Dermis microvascular lymphatic vessel endothelial cell (primary cell): Measurements from ENCODE around the gene SALL3. TPM values are rescaled to one million over a fixed set of nuclear protein-coding genes. Genes with fewer than 3 reads are reported as not detected.

Experiments
- DNase-seq, 2 donors: peaks; one replicate each; pipeline versions ENCODE4 v3.0.0 to v3.0.0-alpha.2; 2010; ENCODE audit warnings: low read depth in 2 of 2
- total RNA-seq: library from RNA; depleted of rRNA; stranded (reverse); fragments of >200 nt; gene quantifications from 2 replicates; pipeline ENCODE4 v1.2.1, GENCODE V29; 2014

SALL3 gene
- total RNA-seq, 1 donor from 2014 or later, result not detected

DNA sequence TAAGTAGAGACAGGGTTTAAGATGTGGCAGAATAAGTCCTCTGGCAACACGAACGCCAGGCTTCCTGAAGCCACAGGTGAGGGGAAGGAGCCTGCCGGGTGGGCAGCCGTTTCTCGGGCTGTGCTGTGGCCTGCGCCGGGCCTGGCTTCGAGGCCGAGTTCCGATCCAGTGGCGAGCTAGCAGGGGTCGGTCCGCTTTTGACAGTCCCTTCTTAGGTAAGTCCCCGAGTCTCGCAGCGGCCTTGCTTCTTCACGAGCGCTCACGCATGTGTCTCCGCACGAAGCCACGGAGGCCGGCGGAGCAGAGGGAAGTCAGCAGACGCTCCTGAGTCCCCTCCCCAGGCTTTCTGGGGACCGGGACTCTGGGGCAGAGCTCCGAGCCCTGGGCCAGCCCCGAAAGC, 26.0 kb downstream of the SALL3 start:
- no peak for DNase-seq

DNA sequence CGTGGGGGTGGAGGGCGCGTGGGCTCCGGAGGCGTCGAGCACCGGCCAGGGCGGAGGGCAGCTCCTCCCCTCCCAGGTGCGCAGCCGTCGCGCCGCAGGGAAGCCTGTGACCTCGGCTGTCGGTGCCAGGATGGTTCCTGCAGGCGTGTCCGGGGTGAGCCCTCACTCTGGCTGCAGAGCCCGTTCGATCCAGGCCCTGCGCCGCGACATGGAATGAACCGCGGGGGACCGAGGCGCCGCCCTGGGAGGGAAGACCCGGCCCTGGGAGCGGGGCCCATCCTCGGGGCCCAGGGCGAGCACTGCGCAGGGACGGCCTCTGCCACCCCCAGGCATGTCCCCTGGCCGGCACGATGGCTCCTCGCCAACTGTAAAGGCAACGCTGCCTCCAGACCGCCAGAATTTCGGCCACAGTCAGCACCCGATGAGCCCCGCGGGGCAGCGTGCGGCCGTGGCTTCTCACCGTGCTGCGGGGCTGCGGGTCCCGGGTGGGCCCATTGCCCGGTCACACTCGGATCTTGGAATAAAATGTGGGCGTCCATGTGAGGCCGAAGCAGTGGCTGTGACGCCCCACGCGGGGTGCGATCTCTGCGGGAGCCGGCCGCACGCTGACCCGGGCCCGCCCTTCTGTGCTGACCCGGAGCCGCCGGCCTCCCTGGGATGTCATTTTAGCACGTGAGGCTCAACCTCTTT, 26.6 kb downstream of the SALL3 start:
- no peak for DNase-seq

DNA sequence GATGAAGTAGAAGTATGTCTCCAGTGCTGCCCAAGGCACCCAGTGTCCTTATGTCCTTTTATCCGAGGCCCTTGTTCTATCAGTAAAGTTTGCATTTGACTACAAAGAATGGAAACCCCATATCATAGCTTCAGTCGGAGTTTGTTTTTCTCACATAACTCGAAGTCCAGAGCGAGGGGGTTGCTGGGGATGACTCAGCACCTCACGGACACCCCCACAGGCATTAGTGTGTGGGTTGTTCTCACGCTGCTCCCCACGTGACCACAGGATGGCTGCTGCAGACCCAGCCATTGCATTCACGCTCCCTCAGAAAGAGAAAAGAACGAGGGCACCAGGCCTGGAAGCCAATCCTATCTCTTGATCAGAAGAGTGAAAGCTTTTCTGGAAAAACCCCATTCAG, 27.8 kb downstream of the SALL3 start:
- no peak for DNase-seq

DNA sequence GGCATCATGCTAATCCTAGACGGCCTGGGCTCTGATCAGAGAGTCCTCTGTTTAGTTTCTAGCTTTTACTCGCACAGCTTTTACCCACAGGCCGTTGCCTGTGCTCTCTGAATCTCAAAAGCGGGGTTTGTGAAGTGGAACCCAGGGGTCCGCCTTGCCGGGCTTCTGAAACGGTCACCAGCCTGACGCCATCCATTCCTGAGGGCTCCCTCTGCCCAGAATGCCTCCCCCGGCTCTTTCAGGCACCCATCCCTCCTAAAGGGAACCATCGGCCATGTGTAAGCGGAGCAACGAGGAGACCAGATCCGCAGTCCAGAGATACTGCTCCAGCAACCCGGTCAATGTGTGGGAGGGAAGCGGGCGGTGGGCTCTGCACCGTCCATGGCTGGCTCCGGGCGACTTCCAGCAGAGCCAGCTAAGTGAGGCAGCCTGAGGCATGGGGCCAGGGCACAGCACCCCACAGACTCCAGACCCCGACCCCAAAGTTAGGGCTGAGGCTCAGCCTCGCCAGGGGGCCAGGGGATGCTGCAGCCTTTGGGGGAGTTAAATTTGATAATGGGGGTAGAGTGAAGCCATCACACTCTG, 28.8 kb downstream of the SALL3 start:
- no peak for DNase-seq

DNA sequence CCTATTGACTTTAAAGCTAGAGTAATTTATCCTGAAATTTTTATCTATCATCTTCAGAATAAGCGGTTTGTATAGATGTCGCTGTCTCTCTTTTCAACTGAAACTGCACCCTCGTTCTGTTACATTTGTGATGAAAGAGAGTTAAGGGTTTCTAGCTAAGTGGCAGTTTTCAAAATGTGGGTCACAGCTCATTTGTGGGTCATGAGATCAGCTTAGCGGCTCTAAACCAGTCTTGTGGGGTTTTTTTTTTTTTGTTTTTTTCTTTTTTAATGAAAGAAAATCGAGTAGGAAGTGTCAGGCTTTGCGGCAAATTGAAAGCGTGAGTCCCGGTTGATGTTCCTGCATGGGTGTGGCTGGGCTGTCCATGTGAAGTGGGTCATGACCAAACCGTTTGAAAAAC, 31.2 kb downstream of the SALL3 start:
- no peak for DNase-seq

DNA sequence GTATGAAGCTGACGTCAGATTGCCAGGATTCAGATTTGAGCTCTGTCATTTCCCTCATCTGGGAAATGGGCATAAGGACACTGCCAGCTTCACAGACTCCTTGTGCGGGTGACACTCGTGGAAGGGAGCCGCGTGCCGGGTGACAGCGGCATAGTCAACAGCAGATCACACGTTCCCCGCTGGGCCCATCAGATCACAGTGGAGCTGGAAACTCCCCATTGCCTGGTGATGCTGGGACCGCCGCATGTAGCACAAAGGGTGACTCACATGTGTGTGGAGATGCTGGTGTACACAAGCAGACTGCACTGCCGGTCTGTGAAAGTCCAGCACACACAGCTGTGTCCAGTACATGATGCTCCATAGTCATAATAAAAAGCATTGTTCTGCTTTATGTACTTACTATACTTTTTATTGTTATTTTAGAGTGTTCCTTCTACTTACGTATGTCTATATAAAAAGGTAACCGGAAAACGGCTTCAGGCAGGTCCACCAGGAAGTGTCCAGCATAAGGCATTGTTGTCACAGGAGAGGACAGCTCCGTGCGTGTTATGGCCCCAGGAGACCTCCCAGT, 31.8 kb downstream of the SALL3 start:
- DNase-seq, result no peak

DNA sequence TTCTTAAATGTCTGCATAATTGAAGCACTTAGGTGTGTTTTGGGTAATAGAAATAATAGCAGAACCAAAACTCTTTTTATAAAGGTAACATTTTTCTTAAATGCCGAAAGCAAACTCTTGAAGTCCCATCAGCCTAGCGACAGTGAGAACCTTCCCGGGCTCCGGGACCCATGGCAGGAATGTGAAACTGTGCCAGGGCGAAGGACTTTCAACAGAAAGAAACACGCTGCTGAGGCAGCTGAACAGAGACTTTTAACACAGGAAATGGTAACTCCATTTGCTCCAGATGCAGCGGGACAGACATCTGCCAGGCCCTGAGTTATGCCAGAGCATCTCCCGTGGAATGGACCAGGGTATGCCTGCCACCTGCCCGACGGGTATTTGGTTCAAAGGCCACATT, 34.3 kb downstream of the SALL3 start:
- DNase-seq, result no peak

DNA sequence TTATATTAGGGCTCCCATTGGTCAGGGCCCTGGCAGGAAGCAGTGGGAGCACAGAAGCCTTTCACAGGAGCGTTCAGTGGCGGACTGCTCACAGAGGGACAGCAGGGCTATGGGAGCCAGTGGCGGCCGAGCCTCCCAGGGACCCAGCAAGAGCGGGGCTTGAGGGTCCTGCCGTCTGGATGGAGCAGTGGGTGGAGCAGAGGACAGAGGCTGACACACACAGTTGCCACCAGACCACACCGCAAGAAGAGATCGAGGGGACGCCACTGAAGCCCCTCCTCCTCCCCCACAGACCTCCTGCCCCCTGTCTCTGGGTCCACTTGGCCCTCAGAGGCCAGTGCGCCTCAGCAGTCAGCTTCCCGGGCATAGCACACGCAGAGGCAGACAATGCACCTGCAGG, 39.3 kb downstream of the SALL3 start:
- no peak for DNase-seq

DNA sequence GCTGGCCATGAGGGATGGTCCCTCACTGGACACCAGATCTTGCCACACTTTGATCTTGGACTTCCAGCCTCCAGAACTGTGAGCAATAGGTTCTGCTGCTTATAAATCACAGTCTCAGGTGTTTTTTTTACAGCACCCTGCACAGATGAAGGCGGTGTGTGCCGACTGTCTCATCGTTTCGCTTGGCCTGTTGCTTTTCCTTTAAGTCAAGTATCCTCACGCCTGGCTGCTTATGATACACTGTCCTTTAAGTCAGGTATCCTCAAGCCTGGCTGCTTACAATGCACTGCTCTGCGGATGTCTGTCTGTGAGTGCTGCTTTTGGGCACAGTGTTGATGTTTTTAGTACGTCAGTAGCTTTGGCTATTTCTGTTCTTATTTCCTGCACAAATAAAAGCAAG, 40.3 kb downstream of the SALL3 start:
- no peak for DNase-seq

DNA sequence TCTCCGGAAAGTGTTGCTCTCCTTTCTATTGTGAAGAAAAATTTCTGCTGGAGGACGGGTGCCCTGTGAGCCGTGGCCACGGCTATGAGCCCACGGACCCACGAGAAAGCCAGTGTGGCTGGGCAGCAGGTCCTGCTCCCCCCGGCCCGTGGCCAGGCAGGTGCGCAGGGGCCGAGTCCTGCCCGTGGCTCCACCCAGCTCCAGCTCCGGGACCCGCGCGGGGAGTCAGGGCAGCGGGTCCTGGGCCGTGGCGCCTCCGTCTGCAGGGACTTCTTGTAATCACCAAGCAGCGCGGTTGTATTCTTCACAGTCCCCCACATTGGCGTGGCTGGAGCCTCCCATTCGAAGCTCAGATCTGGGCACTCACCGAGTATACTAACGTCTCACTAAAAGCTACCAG, 43.0 kb downstream of the SALL3 start:
- no peak for DNase-seq

DNA sequence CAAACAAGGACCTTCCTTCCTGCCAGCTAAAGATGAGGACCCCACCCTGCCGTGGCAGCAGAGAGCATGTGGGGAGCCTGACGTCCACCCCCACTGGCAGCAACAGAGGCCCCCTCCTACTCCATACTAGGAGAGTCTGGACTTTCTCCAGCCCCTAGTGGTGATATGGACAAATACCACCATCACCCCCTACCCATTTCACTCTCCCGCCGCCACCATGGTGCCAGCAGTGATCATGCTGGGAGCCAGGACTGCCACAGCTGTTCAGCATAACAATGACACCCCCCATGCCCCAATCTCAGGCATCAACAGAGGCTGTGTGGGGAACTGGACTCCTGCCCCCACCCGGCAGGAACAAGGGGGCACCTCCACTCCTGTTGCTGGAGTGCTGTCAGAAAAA, 46.9 kb downstream of the SALL3 start:
- DNase-seq, result no peak

DNA sequence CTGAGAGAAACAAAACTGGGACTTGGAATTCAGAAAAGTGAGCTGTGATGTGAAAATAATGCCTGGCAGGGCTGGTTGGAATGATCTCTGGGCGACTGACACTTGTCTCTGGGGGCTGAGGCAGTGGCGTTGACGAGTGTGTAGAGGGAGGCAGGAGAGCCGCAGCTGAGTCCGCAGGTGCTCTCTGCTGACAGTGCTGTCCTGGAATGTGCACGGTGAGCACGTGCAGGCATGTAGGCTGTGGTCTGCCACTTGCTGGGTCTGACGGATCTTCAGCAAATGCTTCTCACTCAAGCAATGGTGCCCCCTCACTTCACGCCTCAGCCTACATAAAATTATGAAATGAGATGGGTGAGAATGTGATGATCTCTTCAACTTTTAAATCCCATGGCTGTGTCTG, 51.1 kb downstream of the SALL3 start:
- no peak for DNase-seq

DNA sequence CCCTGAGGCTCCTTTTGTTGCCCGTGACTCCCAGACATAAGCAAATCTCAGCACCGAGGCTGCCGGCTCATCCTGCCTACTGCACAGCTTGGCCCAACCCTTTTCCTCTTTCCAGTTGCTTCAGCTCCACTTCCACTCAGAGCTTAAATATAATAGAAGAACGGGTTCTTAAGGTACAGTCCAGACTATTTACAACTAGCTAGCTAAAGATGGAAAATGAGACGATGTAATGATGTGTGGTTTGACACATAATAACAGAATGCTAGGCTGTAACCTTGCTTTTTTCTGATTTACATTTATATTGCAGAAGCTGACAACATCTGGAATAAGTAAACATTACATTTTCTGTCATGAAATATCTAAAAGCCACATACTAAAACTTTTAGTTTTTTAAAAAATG, 62.7 kb downstream of the SALL3 start:
- DNase-seq, result no peak

DNA sequence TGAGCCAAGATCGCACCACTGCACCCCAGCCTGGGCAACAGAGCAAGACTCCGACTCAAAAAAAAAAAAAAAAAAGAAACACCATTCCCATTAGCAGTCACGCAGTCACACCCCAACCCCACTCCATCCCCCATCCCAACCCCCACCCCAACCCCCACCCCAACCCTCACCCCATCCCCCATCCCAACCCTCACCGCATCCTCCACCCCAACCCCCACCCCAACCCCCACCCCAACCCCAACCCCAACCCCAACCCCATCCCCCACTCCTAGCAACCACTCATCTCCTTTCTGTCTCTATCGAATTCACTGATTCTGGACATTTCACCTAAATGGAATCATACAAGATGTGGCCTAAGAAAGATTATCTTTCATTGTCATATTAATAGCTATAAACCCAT, 63.7 kb downstream of the SALL3 start:
- no peak for DNase-seq

DNA sequence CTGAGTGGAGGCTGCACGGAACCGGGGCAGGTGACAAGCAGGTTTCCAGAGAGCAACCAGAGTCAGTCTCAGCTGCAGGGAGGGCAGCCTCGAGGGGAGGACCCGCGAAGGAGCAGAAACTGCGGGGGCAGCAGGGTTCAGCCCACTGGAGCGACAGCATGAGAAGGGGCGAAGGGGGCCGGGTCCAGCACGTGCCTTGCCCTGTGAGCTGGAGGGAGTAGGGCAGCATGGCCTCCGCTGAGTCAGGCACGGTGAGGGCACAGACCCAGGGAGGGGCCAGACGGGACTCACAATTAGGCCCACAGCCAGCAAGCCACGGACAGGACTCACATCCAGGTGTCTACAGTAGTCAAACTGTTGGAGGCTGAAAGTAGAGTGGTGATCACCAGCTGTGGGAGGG, 66.9 kb downstream of the SALL3 start:
- no peak for DNase-seq

DNA sequence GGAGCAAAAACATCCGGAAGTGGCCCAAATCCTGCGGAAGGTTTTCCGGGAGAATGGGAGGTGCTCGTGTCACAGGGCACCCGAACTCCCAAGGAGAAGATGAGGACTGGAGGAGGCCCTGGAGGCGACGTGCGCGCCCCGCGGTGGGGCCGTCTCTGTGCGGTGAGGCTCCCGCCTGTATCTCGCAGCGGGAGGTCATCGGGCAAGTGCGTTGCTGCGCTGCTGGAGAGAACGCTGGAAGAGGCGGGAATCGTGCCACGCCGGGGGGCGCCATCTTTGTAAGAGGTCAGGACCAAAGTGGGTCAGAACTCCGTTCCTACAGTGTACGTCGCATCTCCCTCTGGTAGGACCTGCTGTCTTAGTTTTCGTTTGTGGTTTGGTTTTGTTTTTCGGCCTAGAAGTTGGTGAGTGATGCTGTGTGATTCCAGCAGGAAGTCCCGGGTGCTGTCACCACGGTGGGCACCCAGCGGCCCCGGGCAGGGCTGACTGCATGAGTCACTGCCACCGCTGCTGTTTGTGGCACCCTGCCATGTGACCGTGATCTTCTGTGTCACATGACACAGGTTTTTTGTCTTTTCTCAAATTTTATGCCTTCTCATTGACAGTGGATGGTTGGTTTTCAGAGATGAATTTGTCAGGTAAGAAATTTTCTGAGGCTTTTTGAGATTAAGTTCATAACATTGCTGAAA, 68.1 kb downstream of the SALL3 start:
- no peak for DNase-seq

DNA sequence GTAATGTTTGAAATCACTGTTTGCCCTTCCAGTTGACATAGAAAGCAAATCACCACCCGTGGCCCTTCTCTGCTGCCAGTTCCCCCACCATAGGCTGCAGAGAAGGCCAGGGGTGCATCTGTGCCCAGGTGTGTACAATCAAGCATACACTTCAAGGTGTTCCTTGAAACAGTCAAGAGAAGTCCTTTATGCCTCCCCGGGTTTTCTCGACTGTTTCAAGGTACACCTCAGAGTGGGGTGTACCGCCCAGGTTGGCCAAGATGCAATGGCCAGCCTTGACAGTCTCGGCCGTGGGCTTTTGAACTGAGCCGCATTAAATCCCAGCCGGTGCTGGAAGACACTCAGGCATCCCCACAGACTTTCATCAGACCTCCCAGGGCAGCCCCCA, 68.6 kb downstream of the SALL3 start:
- DNase-seq, result no peak

DNA sequence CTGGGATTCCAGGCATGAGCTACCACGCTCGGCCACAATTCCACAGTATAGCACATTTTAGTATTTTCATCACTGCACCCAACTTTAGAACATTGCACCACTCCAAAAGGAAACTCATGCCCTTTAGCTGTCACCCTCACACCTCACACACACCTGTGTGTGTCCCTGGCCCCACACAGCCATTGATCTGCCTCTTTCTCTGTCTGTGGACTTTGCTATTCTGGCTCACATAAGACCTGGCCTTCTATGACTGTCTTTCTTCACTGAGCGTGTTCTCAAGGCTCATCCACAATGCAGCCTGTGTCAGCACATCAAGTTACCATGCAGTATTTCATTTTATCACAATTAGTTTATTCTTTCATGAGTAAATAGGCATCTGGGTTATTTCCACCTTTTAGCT, 69.9 kb downstream of the SALL3 start:
- no peak for DNase-seq

Other genes with a start within 250 kb of the SALL3 start
- gene ATP9B, start 89.6 kb downstream of the SALL3 start, total RNA-seq, result 18.9 and 28.4 TPM in 2 replicates